ENCODE results near the gene PBX3.

GRCh38 chr9:125811002-125811401 is 63.8 kb downstream of the PBX3 start:
- TF ChIP-seq ELF4 (IDR thresholded peaks at IDR 0.05) (no peak), LEF1 (IDR thresholded peaks at IDR 0.05; ENCODE audit: borderline replicate concordance) (no peak), FOXA1 (IDR thresholded peaks at IDR 0.05) (no peak), FOXK2 (IDR thresholded peaks at IDR 0.05) (no peak), ARNT (IDR thresholded peaks at IDR 0.05) (no peak), FOXM1 (IDR thresholded peaks at IDR 0.05; ENCODE audit: borderline replicate concordance) (no peak), HDGF (IDR thresholded peaks at IDR 0.05; ENCODE audit: borderline replicate concordance) (no peak), SP1 (IDR thresholded peaks at IDR 0.05) (no peak)
